Measurements from ENCODE around the gene ZNF41. TPM values are rescaled to one million over a fixed set of nuclear protein-coding genes. Genes with fewer than 3 reads are reported as not detected.

Gene ZNF41
- total and polyA plus RNA-seq, 10 donors: 2.4 to 17.0 (median 12.5) TPM

DNA sequence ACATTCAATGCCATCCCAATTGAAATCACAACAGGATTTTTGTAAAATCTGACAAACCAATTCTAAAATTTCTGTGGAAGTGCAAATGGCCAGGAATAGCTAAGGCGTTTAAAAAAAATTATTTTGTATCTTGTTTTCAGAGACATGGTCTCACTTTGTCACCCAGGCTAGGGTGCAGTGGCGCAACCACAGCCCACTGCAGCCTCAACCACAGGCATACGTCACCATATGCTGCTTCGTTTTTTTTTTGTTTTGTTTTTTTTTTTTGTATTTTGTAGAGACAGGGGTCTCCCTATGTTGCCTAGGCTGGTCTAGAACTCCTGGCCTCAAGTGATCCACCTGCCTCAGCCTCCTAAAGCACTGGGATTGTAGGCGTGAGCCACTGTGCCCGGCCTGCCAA is 24.5 kb downstream of the ZNF41 start:
- Histone ChIP-seq H3K9me3 (peaks cover 0 to 5% (median 0%) of the 10 kb centered on the region in 8 donors), H3K4me1 (no peaks in the 10 kb centered on the region), H3K4me3 (no peak overlapping the region), H3K27me3 (replicated peaks in 1 of 7) (no peaks in the 10 kb centered on the region), H3K27ac (no peak overlapping the region), H3K36me3 (peaks cover 0 to 55% (median 14%) of the 10 kb centered on the region in 6 donors)
- no peak for DNase-seq
- no peak for TF ChIP-seq POLR2AphosphoS5 (IDR thresholded peaks at IDR 0.05)
- TF ChIP-seq, protein P1, sequence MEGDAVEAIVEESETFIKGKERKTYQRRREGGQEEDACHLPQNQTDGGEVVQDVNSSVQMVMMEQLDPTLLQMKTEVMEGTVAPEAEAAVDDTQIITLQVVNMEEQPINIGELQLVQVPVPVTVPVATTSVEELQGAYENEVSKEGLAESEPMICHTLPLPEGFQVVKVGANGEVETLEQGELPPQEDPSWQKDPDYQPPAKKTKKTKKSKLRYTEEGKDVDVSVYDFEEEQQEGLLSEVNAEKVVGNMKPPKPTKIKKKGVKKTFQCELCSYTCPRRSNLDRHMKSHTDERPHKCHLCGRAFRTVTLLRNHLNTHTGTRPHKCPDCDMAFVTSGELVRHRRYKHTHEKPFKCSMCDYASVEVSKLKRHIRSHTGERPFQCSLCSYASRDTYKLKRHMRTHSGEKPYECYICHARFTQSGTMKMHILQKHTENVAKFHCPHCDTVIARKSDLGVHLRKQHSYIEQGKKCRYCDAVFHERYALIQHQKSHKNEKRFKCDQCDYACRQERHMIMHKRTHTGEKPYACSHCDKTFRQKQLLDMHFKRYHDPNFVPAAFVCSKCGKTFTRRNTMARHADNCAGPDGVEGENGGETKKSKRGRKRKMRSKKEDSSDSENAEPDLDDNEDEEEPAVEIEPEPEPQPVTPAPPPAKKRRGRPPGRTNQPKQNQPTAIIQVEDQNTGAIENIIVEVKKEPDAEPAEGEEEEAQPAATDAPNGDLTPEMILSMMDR (IDR thresholded peaks at IDR 0.05 in 8 of 11, conservative IDR thresholded peaks at IDR 0.05 in 3 of 11): no peak
- no peak for TF ChIP-seq POLR2A (IDR thresholded peaks at IDR 0.05)
- WGBS, 5 donors: 72 to 88% (median 80%) methylated on average over 6 of the region's 6 CpGs
- intact Hi-C loops (cut with DNase I; ENCODE audit: low total_unique reads): no loop called here

DNA sequence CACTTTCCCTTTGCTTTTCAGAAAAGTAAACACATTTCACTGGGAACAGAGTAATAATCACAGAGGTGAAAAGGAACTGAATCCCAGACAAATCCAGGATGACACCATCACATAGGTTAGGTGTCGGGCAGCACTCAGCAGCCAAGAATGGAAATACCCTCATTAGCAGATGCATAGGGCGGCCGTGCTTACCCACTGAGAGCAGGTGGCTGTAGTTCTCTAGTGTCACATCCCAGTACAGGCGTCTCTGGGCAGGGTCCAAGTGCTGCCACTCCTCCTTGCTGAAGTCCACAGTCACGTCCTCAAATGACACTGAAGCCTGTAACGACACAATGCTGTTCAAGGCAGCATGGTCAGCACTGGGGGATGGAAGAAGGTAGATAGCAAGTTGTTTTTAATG is 26.9 kb downstream of the ZNF41 start:
- H3K9me3 ChIP-seq: peaks cover 0 to 16% (median 6%) of the 10 kb centered on the region in 8 donors
- H3K36me3 ChIP-seq: peaks cover 0 to 73% (median 31%) of the 10 kb centered on the region in 6 donors
- intact Hi-C loops (cut with DNase I; ENCODE audit: low total_unique reads): no loop called here
- WGBS, 5 donors: 78 to 100% (median 94%) methylated on average over 6 of the region's 6 CpGs
- no peak overlapping the region for H3K4me3 ChIP-seq
- no peak for DNase-seq
- H3K4me1 ChIP-seq: no peaks in the 10 kb centered on the region
- no peaks in the 10 kb centered on the region for H3K27me3 ChIP-seq (replicated peaks in 1 of 7)
- no peak overlapping the region for H3K27ac ChIP-seq
- TF ChIP-seq POLR2A (IDR thresholded peaks at IDR 0.05): no peak

DNA sequence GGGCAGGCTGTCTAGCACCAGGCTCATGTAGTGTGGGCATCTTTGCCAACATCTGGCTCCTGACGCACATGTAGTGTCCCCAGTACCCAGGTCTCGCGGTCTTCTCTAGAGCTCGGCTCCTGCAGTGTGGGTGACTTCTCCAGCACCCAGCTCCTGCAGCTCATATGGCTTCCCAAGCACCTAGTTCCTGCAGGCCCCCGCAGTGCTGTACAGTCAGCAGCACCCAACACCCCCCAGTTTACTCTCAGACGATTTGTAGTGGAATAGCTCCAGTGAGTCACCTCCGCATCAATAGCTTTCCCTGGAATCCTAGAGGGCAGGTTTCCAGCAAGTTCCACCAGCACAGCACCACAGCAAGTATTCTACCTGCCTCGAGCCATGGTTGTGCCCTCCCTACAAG is 30.9 kb downstream of the ZNF41 start:
- peaks cover 0 to 96% (median 45%) of the 10 kb centered on the region in 6 donors for H3K36me3 ChIP-seq
- peaks cover 2 to 51% (median 43%) of the 10 kb centered on the region in 8 donors for H3K9me3 ChIP-seq
- TF ChIP-seq, protein P1 (IDR thresholded peaks at IDR 0.05 in 8 of 11, conservative IDR thresholded peaks at IDR 0.05 in 3 of 11): no peak
- TF ChIP-seq POLR2AphosphoS5 (IDR thresholded peaks at IDR 0.05) (no peak), POLR2A (IDR thresholded peaks at IDR 0.05) (no peak)
- H3K4me1 ChIP-seq: no peaks in the 10 kb centered on the region
- no peak for DNase-seq
- H3K27me3 ChIP-seq (replicated peaks in 1 of 7): no peaks in the 10 kb centered on the region
- H3K4me3 ChIP-seq: no peak overlapping the region
- 86 to 100% (median 91%) methylated on average over 5 to 8 of the region's 8 CpGs for WGBS, 5 donors
- H3K27ac ChIP-seq: no peak overlapping the region
- intact Hi-C loops (cut with DNase I; ENCODE audit: low total_unique reads): no loop called here

DNA sequence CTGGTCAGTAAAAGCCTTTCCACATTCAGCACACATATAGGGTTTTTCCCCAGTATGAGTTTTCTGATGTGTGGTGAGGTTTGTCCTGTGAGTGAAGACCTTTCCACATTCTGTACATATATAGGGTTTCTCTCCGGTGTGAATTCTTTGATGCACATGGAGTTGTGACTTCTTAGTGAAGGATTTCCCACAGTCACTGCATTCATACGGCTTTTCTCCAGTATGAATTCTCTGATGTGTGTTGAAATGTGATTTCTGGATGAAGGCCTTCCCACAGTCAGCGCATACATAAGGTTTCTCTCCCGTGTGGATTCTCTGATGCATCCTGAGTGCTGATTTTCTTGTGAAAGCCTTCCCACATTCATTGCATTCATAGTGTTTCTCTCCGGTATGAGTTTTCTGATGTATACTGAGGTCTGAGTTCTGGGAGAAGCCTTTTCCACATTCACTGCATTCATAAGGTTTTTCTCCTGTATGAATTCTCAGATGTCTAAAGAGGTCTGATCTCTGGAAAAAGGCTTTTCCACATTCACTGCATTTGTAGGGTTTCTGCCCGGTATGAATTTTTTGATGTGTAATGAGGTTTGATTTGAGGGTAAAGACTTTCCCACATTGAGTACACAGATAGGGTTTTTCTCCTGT is 34.7 kb downstream of the ZNF41 start:
- intact Hi-C loops (cut with DNase I; ENCODE audit: low total_unique reads): no loop called here
- Histone ChIP-seq H3K36me3 (peaks cover 0 to 60% (median 31%) of the 10 kb centered on the region in 6 donors), H3K4me1 (no peaks in the 10 kb centered on the region), H3K27ac (no peak overlapping the region), H3K27me3 (replicated peaks in 1 of 7) (no peaks in the 10 kb centered on the region), H3K9me3 (peaks cover 2 to 77% (median 53%) of the 10 kb centered on the region in 8 donors), H3K4me3 (no peak overlapping the region)
- no peak for TF ChIP-seq POLR2AphosphoS5 (IDR thresholded peaks at IDR 0.05)
- TF ChIP-seq, protein P1 (IDR thresholded peaks at IDR 0.05 in 8 of 11, conservative IDR thresholded peaks at IDR 0.05 in 3 of 11): no peak
- TF ChIP-seq POLR2A (IDR thresholded peaks at IDR 0.05): no peak
- DNase-seq: no peak
- WGBS, 5 donors: 90 to 98% (median 96%) methylated on average over 6 of the region's 6 CpGs

All from spleen (tissue), 11 donors.